ENCODE data around the gene TBX19. TPM values are rescaled to one million over a fixed set of nuclear protein-coding genes. Genes with fewer than 3 reads are reported as not detected.

TBX19 gene
- total RNA-seq, 1 experiment from 2014 or later: 1.2 TPM

- no peak for DNase-seq (ENCODE audit: low spot score)
- TF ChIP-seq ZNF317 (CRISPR knock-in tag; IDR thresholded peaks at IDR 0.05; ENCODE audit: borderline replicate concordance, low read depth) (no peak), RORB (CRISPR knock-in tag; IDR thresholded peaks at IDR 0.05) (no peak), GTF2I (CRISPR knock-in tag; conservative IDR thresholded peaks at IDR 0.05) (no peak), IRF2 (CRISPR knock-in tag; IDR thresholded peaks at IDR 0.05; ENCODE audit: borderline replicate concordance, low read depth) (no peak), MAX (CRISPR knock-in tag; IDR thresholded peaks at IDR 0.05) (no peak), GRHL2 (CRISPR knock-in tag; IDR thresholded peaks at IDR 0.05; ENCODE audit: insufficient replicate concordance, severe bottlenecking) (no peak), ZSCAN18 (CRISPR knock-in tag; IDR thresholded peaks at IDR 0.05) (no peak), MXD4 (CRISPR knock-in tag; IDR thresholded peaks at IDR 0.05; ENCODE audit: borderline replicate concordance) (no peak), MYBL2 (CRISPR knock-in tag; IDR thresholded peaks at IDR 0.05) (no peak), ATF3 (CRISPR knock-in tag; conservative IDR thresholded peaks at IDR 0.05) (no peak), ERG (CRISPR knock-in tag; IDR thresholded peaks at IDR 0.05) (no peak), STAT6 (CRISPR knock-in tag; conservative IDR thresholded peaks at IDR 0.05; ENCODE audit: low read depth) (no peak), ZNF263 (CRISPR knock-in tag; IDR thresholded peaks at IDR 0.05; ENCODE audit: low read depth) (no peak), ZNF121 (CRISPR knock-in tag; IDR thresholded peaks at IDR 0.05) (no peak), ESRRA (CRISPR knock-in tag; IDR thresholded peaks at IDR 0.05; ENCODE audit: borderline replicate concordance) (no peak)
- ChIA-PET POLR2A (no interaction called here), CTCF (interaction anchor here (1.1 kb wide), 1 partner anchor 98 kb away, joined by 3 read pairs; no protein-coding TSS in a partner anchor)
- Mint-ChIP-seq H3K4me1 (peaks cover 11% of the 10 kb centered on the region), H3K4me3 (no peak overlapping the region), H3K27me3 (ENCODE audit: low read depth) (no peaks in the 10 kb centered on the region), H3K9me3 (no peaks in the 10 kb centered on the region), H3K27ac (no peak overlapping the region), H3K36me3 (peaks cover 41% of the 10 kb centered on the region)
- no peak for ATAC-seq
Measured at GRCh38 chr1:168245042-168245441, 35.6 kb upstream of the TBX19 start.

GRCh38 chr1:168246506-168246905 lies 34.2 kb upstream of the TBX19 start:
- ATAC-seq: no peak
- H3K36me3 Mint-ChIP-seq: peaks cover 36% of the 10 kb centered on the region
- POLR2A ChIA-PET: no interaction called here

More at GRCh38 chr1:168246506-168246905, 34.2 kb upstream of the TBX19 start:
- TF ChIP-seq ZNF396 (CRISPR knock-in tag; IDR thresholded peaks at IDR 0.05; ENCODE audit: borderline replicate concordance) (no peak), RELA (CRISPR knock-in tag; IDR thresholded peaks at IDR 0.05; ENCODE audit: borderline replicate concordance) (no peak), ZNF425 (CRISPR knock-in tag; conservative IDR thresholded peaks at IDR 0.05) (no peak), ATF3 (CRISPR knock-in tag; conservative IDR thresholded peaks at IDR 0.05) (no peak), PRDM15 (CRISPR knock-in tag; IDR thresholded peaks at IDR 0.05) (no peak), ZNF671 (CRISPR knock-in tag; IDR thresholded peaks at IDR 0.05) (no peak)
- Mint-ChIP-seq H3K27me3 (ENCODE audit: low read depth) (no peaks in the 10 kb centered on the region), H3K4me3 (no peak overlapping the region), H3K9me3 (no peaks in the 10 kb centered on the region), H3K27ac (no peak overlapping the region), H3K4me1 (peaks cover 18% of the 10 kb centered on the region)
- CTCF ChIA-PET: interaction anchor here (1.1 to 1.8 kb wide), 2 partner anchors 11 to 164 kb away, joined by 4 to 6 read pairs; no protein-coding TSS in a partner anchor
- DNase-seq (ENCODE audit: low spot score): no peak
